ENCODE measurements around the gene TXNRD2.

The TXNRD2 gene

GRCh38 chr22:19967850-19968449 is 26.3 kb upstream of the TXNRD2 start:
- in situ Hi-C loops (cut with MboI; ENCODE audit: low sequenced_read_pairs, unreplicated experiment), result no loop called here
- DNase-seq (ENCODE audit: low spot score), result no peak
- no peak for TF ChIP-seq CTCF (IDR thresholded peaks at IDR 0.05; ENCODE audit: borderline replicate concordance, control extremely low read depth, extremely low read depth, insufficient read depth, missing control alignments)

- no peak for DNase-seq (ENCODE audit: low spot score)
- in situ Hi-C loops (cut with MboI; ENCODE audit: low sequenced_read_pairs, unreplicated experiment), result no loop called here
- TF ChIP-seq CTCF (IDR thresholded peaks at IDR 0.05; ENCODE audit: borderline replicate concordance, control extremely low read depth, extremely low read depth, insufficient read depth, missing control alignments), result no peak
Measured at GRCh38 chr22:19966908-19967750, 25.5 kb upstream of the TXNRD2 start.

GRCh38 chr22:19965771-19966709 is 24.4 kb upstream of the TXNRD2 start:
- DNase-seq (ENCODE audit: low spot score), result no peak
- peak; percentile 4 for TF ChIP-seq CTCF (IDR thresholded peaks at IDR 0.05; ENCODE audit: borderline replicate concordance, control extremely low read depth, extremely low read depth, insufficient read depth, missing control alignments)

GRCh38 chr22:19964701-19965386 is 23.2 kb upstream of the TXNRD2 start:
- in situ Hi-C loops (cut with MboI; ENCODE audit: low sequenced_read_pairs, unreplicated experiment), result no loop called here
- no peak for DNase-seq (ENCODE audit: low spot score)
- no peak for TF ChIP-seq CTCF (IDR thresholded peaks at IDR 0.05; ENCODE audit: borderline replicate concordance, control extremely low read depth, extremely low read depth, insufficient read depth, missing control alignments)

More at GRCh38 chr22:19965771-19966709, 24.4 kb upstream of the TXNRD2 start:
- in situ Hi-C loops (cut with MboI; ENCODE audit: low sequenced_read_pairs, unreplicated experiment), result no loop called here

- DNase-seq (ENCODE audit: low spot score), result no peak
- in situ Hi-C loops (cut with MboI; ENCODE audit: low sequenced_read_pairs, unreplicated experiment), result no loop called here
- no peak for TF ChIP-seq CTCF (IDR thresholded peaks at IDR 0.05; ENCODE audit: borderline replicate concordance, control extremely low read depth, extremely low read depth, insufficient read depth, missing control alignments)
Measured at GRCh38 chr22:19963863-19964642, 22.4 kb upstream of the TXNRD2 start.
